Neural crest cell (in vitro differentiated cells): ENCODE measurements around the gene FMO1. TPM values are rescaled to one million over a fixed set of nuclear protein-coding genes. Genes with fewer than 3 reads are reported as not detected.

Experiments used
- DNase-seq: peaks from one replicate; pipeline ENCODE4 v3.0.0; 2021; ENCODE audit warnings: low read depth, mixed read lengths, low spot score
- H3K27ac Mint-ChIP-seq: one replicate; pipeline ENCODE4 v1.8.0; 2021; ENCODE audit warnings: mild to moderate bottlenecking, mixed read lengths; ENCODE audit not compliant: unreplicated experiment
- H3K27me3 Mint-ChIP-seq: 2 replicates; pipeline ENCODE4 v1.8.0; 2021; ENCODE audit warnings: low read depth, mild to moderate bottlenecking, mixed read lengths
- H3K36me3 Mint-ChIP-seq: 2 replicates; pipeline ENCODE4 v1.8.0; 2021; ENCODE audit warnings: low read depth, mild to moderate bottlenecking, mixed read lengths
- H3K4me1 Mint-ChIP-seq: 2 replicates; pipeline ENCODE4 v1.8.0; 2021; ENCODE audit warnings: mixed read lengths
- H3K4me3 Mint-ChIP-seq: one replicate; pipeline ENCODE4 v1.8.0; 2021; ENCODE audit warnings: mild to moderate bottlenecking, mixed read lengths
- H3K9me3 Mint-ChIP-seq: 2 replicates; pipeline ENCODE4 v1.8.0; 2021; ENCODE audit warnings: mixed read lengths
- CTCF ChIP-seq: fragments of 200-600 bp; sonication (generic); conservative IDR thresholded peaks from 2 replicates; pipeline ENCODE4 v1.5.0; 2021; ENCODE audit warnings: antibody characterized with exemption, mild to moderate bottlenecking
- total RNA-seq: library from RNA; stranded (reverse); gene quantifications from 2 replicates; pipeline ENCODE4 v1.2.1, GENCODE V29; 2021

The FMO1 gene
- total RNA-seq, 1 donor from 2014 or later: not detected

GRCh38 chr1:171258943-171259342 lies 10.6 kb downstream of the FMO1 start:
- H3K27ac Mint-ChIP-seq: no peak overlapping the region
- no peak for DNase-seq
- H3K4me3 Mint-ChIP-seq: no peak overlapping the region
- H3K4me1 Mint-ChIP-seq: no peaks in the 10 kb centered on the region
- H3K9me3 Mint-ChIP-seq: no peaks in the 10 kb centered on the region
- H3K36me3 Mint-ChIP-seq: no peaks in the 10 kb centered on the region
- H3K27me3 Mint-ChIP-seq: peaks cover 2% of the 10 kb centered on the region
- TF ChIP-seq CTCF: no peak

DNA sequence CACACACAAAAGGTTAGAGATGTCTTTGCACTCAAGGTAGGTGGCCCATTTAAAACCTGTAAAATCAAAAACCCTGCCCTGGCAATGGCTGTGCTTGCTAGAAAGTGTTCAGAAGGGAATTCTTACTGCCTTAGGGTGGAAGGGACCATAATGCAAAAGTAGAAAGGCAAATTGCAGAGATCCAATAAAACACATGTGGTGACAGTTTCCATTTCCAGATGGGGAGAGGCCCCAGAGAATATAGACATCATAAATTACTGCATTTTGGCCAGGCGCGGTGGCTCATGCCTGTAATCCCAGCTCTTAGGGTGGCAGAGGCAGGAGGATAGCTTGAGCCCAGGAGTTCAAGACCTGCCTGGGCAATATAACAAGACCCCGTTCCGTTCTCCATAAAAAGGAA lies 13.0 kb downstream of the FMO1 start:
- no peaks in the 10 kb centered on the region for H3K9me3 Mint-ChIP-seq
- no peaks in the 10 kb centered on the region for H3K4me1 Mint-ChIP-seq
- H3K4me3 Mint-ChIP-seq: no peak overlapping the region
- no peak for TF ChIP-seq CTCF
- DNase-seq: no peak
- H3K27me3 Mint-ChIP-seq: no peaks in the 10 kb centered on the region
- no peak overlapping the region for H3K27ac Mint-ChIP-seq
- no peaks in the 10 kb centered on the region for H3K36me3 Mint-ChIP-seq

DNA sequence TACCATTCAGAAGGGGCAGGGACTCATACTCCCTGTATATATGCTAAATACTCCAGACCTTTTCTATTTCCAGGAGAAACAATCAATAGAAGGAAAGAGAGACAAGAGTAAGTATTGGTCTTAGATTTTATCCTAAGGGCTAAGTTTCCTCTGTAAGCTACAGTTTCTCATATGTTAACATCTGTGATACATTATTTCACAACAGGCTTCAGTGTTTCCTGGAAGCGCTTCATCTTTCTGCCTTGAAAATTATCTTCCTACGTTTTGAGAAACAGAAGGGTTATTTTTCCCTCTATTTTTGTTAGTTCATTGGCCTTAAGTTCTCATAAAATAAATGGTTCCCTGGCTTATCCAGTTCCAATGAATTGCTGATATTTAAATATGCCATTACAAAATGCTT lies 15.6 kb downstream of the FMO1 start:
- Mint-ChIP-seq H3K4me1 (no peaks in the 10 kb centered on the region), H3K27me3 (no peaks in the 10 kb centered on the region), H3K4me3 (no peak overlapping the region), H3K27ac (no peak overlapping the region), H3K9me3 (no peaks in the 10 kb centered on the region), H3K36me3 (no peaks in the 10 kb centered on the region)
- TF ChIP-seq CTCF: no peak
- DNase-seq: no peak

DNA sequence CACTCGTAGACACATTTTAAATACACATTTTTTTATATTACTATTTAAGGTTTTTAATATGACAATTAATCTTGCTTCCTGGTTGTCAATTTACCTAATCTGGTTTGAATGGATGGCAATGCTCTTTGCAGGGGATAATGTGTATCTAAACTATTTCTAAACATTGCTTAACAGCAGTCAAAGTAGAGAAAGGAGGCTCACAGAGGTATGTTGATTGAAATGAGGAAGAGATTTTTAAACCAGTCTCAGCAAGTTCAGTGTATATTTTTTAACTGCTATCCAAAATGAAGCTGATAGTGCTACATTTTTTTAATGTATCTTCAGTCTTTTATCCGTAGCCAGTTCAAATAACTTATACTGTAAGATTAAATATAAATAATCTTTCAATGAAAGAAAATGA lies 17.4 kb downstream of the FMO1 start:
- H3K27ac Mint-ChIP-seq: no peak overlapping the region
- H3K9me3 Mint-ChIP-seq: no peaks in the 10 kb centered on the region
- no peak for DNase-seq
- no peaks in the 10 kb centered on the region for H3K36me3 Mint-ChIP-seq
- no peak for TF ChIP-seq CTCF
- H3K27me3 Mint-ChIP-seq: no peaks in the 10 kb centered on the region
- no peak overlapping the region for H3K4me3 Mint-ChIP-seq
- H3K4me1 Mint-ChIP-seq: no peaks in the 10 kb centered on the region

- Mint-ChIP-seq H3K4me3 (no peak overlapping the region), H3K9me3 (no peaks in the 10 kb centered on the region), H3K4me1 (no peaks in the 10 kb centered on the region), H3K27ac (no peak overlapping the region), H3K27me3 (no peaks in the 10 kb centered on the region), H3K36me3 (no peaks in the 10 kb centered on the region)
- DNase-seq: no peak
- no peak for TF ChIP-seq CTCF
These were observed 18.6 kb downstream of the FMO1 start for GRCh38 chr1:171266930-171267329.

- no peak for DNase-seq
- Mint-ChIP-seq H3K27ac (no peak overlapping the region), H3K27me3 (no peaks in the 10 kb centered on the region), H3K9me3 (no peaks in the 10 kb centered on the region), H3K36me3 (no peaks in the 10 kb centered on the region), H3K4me3 (no peak overlapping the region), H3K4me1 (no peaks in the 10 kb centered on the region)
- TF ChIP-seq CTCF: no peak
These were observed 19.1 kb downstream of the FMO1 start for GRCh38 chr1:171267391-171267790.
